Transverse colon (tissue), 4 donors: ENCODE results near the gene KLHL1.

Experiments
- CTCF ChIP-seq, 5 experiments: fragments of 200-600 bp in 3 of 5; fragments of 450-650 bp in 2 of 5; sonication (generic) in 3 of 5; IDR thresholded peaks; 1 replicate in 2 of 5; 2 replicates in 3 of 5; pipeline ENCODE4 v1.5.1; 2016 to 2017; ENCODE audit warnings: antibody characterized with exemption in 5 of 5, inconsistent platforms in 3 of 5, mild to moderate bottlenecking in 2 of 5, moderate library complexity in 1 of 5
- EP300 ChIP-seq: sonication (generic); formaldehyde crosslinking; IDR thresholded peaks from one replicate; pipeline ENCODE4 v1.6.1; 2017; ENCODE audit warnings: antibody characterized with exemption, low read depth
- POLR2A ChIP-seq: fragments of 450-650 bp; IDR thresholded peaks from one replicate; pipeline ENCODE4 v1.6.1; 2016; ENCODE audit warnings: antibody characterized with exemption, mild to moderate bottlenecking, moderate library complexity
- POLR2AphosphoS5 ChIP-seq, 3 donors: sonication (generic); formaldehyde crosslinking; IDR thresholded peaks; one replicate each; pipeline ENCODE4 v1.6.1; 2016; ENCODE audit warnings: antibody characterized with exemption in 3 of 3

- no peak for TF ChIP-seq POLR2AphosphoS5 (IDR thresholded peaks at IDR 0.05)
- TF ChIP-seq CTCF (IDR thresholded peaks at IDR 0.05) = no peak
- TF ChIP-seq POLR2A = no peak
- TF ChIP-seq EP300 = no peak
These were observed 18.1 kb downstream of the KLHL1 start for GRCh38 chr13:70090036-70090723.
